Loucy (cell line): ENCODE measurements around the gene MAP4K3.

Source experiments
- EZH2phosphoT487 ChIP-seq: fragments of 200-600 bp; IDR thresholded peaks from 2 replicates; pipeline ENCODE4 v1.6.1; 2018; ENCODE audit warnings: antibody characterized with exemption, mild to moderate bottlenecking, moderate library complexity, borderline replicate concordance
- TF ChIP-seq, protein P1 (sequence below): fragments of 200-600 bp; sonication (generic); conservative IDR thresholded peaks from 2 replicates; pipeline ENCODE4 v1.5.1; 2014; ENCODE audit warnings: mild to moderate bottlenecking, antibody characterized with exemption, low read length

GRCh38 chr2:39484620-39485495 lies 47.8 kb upstream of the MAP4K3 start:
- no peak for TF ChIP-seq EZH2phosphoT487
- TF ChIP-seq, protein P1, sequence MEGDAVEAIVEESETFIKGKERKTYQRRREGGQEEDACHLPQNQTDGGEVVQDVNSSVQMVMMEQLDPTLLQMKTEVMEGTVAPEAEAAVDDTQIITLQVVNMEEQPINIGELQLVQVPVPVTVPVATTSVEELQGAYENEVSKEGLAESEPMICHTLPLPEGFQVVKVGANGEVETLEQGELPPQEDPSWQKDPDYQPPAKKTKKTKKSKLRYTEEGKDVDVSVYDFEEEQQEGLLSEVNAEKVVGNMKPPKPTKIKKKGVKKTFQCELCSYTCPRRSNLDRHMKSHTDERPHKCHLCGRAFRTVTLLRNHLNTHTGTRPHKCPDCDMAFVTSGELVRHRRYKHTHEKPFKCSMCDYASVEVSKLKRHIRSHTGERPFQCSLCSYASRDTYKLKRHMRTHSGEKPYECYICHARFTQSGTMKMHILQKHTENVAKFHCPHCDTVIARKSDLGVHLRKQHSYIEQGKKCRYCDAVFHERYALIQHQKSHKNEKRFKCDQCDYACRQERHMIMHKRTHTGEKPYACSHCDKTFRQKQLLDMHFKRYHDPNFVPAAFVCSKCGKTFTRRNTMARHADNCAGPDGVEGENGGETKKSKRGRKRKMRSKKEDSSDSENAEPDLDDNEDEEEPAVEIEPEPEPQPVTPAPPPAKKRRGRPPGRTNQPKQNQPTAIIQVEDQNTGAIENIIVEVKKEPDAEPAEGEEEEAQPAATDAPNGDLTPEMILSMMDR = no peak
